Gastrocnemius medialis (tissue), 4 donors: ENCODE data around the gene EPAS1. TPM values are rescaled to one million over a fixed set of nuclear protein-coding genes. Genes with fewer than 3 reads are reported as not detected.

Experiments used
- ATAC-seq, 2 donors: fragments of 150-250 bp; one replicate each; pipeline ENCODE4 v1.9.1; 2016
- DNase-seq, 2 donors: peaks; one replicate each; pipeline ENCODE4 v3.0.0-alpha.2; 2019
- H3K27ac ChIP-seq, 4 donors: fragments of 200-600 bp; sonication (generic); 1 replicate in 1 of 4; 2 replicates in 3 of 4; pipeline ENCODE4 v1.5.1; 2016 to 2018; ENCODE audit warnings: mild to moderate bottlenecking in 2 of 4, moderate library complexity in 1 of 4
- H3K27me3 ChIP-seq, 3 donors: fragments of 200-600 bp; sonication (generic) in 2 of 3; 1 replicate in 1 of 3; 2 replicates in 2 of 3; pipeline versions ENCODE4 v1.5.1 to v1.6.0; 2016 to 2019; ENCODE audit warnings: mild to moderate bottlenecking in 1 of 3, moderate library complexity in 1 of 3
- H3K36me3 ChIP-seq, 2 donors: fragments of 200-600 bp; sonication (generic) in 1 of 2; one replicate each; pipeline ENCODE4 v1.5.1; 2017 to 2018
- H3K4me1 ChIP-seq, 2 donors: fragments of 200-600 bp; sonication (generic) in 1 of 2; one replicate each; pipeline ENCODE4 v1.5.1; 2016 to 2017; ENCODE audit warnings: mild to moderate bottlenecking in 2 of 2
- H3K4me3 ChIP-seq, 4 donors: fragments of 200-600 bp; sonication (generic) in 3 of 4; 1 replicate in 1 of 4; 2 replicates in 3 of 4; pipeline ENCODE4 v1.5.1; 2016 to 2019; ENCODE audit warnings: mild to moderate bottlenecking in 2 of 4
- H3K9me3 ChIP-seq, 3 donors: fragments of 200-600 bp; sonication (generic) in 2 of 3; 1 replicate in 1 of 3; 2 replicates in 2 of 3; pipeline ENCODE4 v1.5.1; 2016 to 2019
- POLR2A ChIP-seq, 2 donors: fragments of 450-650 bp; IDR thresholded peaks; one replicate each; pipeline ENCODE4 v1.6.1; 2017; ENCODE audit warnings: antibody characterized with exemption in 2 of 2, mild to moderate bottlenecking in 2 of 2, moderate library complexity in 2 of 2
- in situ Hi-C, 4 donors: fragments of 200-750 bp; cut with MboI; loops; one replicate each; pipeline versions ENCODE4 v1.15.0 to v1.8.0; 2017; ENCODE audit warnings: low sequenced_read_pairs in 4 of 4
- intact Hi-C: fragments of 100-400 bp; cut with DNase I; formaldehyde crosslinking; loops from one replicate; pipeline ENCODE4 v1.15.1; 2023; ENCODE audit warnings: low total_unique reads
- total RNA-seq, 4 donors: library from RNA; depleted of rRNA; stranded (reverse); fragments of >200 nt; gene quantifications; one replicate each; pipeline versions ENCODE4 v1.1.0 to v1.2.3, GENCODE V29; 2016
- TF ChIP-seq, protein P1 (sequence below), 5 experiments: fragments of 450-650 bp in 3 of 5; fragments of 200-600 bp in 2 of 5; sonication (generic) in 2 of 5; IDR thresholded peaks in 4 of 5; conservative IDR thresholded peaks in 1 of 5; 1 replicate in 4 of 5; 2 replicates in 1 of 5; pipeline ENCODE4 v1.5.1; 2016 to 2019; ENCODE audit warnings: antibody characterized with exemption in 5 of 5, mild to moderate bottlenecking in 3 of 5, moderate library complexity in 3 of 5

EPAS1 gene
- total RNA-seq, 4 donors from 2014 or later, result 61.5 to 95.1 (median 90.0) TPM

DNA sequence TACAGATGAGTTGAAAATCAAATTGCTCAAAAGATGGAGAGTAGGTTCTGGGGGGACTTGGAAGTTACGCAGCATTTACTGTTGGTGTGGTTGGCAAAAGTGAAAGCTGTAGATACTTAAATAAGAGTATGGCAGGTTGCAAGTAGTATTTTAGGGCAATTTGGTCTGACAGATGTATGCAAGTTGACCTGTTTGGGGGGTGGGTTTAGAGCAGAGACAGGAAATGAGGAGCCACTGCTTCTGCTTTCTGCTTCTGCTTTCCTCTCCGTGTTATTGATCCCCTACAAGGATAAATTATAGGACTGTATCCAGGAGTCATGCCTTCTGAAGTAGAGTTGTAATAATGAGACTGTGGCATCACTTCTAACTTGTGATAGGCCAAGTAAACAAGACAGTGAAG lies 71.2 kb downstream of the EPAS1 start:
- in situ Hi-C loops, result loop anchor here (10.0 to 25.0 kb wide), 4 partner anchors 131 to 374 kb away; no protein-coding TSS in a partner anchor

GRCh38 chr2:46369783-46370182 lies 72.6 kb downstream of the EPAS1 start:
- peaks cover 0 to 42% of the 10 kb centered on the region in 2 donors for H3K36me3 ChIP-seq
- no peak overlapping the region for H3K4me3 ChIP-seq
- no peak for DNase-seq
- no peak for ATAC-seq
- TF ChIP-seq, protein P1, sequence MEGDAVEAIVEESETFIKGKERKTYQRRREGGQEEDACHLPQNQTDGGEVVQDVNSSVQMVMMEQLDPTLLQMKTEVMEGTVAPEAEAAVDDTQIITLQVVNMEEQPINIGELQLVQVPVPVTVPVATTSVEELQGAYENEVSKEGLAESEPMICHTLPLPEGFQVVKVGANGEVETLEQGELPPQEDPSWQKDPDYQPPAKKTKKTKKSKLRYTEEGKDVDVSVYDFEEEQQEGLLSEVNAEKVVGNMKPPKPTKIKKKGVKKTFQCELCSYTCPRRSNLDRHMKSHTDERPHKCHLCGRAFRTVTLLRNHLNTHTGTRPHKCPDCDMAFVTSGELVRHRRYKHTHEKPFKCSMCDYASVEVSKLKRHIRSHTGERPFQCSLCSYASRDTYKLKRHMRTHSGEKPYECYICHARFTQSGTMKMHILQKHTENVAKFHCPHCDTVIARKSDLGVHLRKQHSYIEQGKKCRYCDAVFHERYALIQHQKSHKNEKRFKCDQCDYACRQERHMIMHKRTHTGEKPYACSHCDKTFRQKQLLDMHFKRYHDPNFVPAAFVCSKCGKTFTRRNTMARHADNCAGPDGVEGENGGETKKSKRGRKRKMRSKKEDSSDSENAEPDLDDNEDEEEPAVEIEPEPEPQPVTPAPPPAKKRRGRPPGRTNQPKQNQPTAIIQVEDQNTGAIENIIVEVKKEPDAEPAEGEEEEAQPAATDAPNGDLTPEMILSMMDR (IDR thresholded peaks at IDR 0.05 in 4 of 5, conservative IDR thresholded peaks at IDR 0.05 in 1 of 5), result no peak
- no peak for TF ChIP-seq POLR2A (IDR thresholded peaks at IDR 0.05)
- H3K9me3 ChIP-seq, result no peaks in the 10 kb centered on the region
- in situ Hi-C loops, result loop anchor here (10.0 to 25.0 kb wide), 4 partner anchors 132 to 375 kb away; no protein-coding TSS in a partner anchor
- H3K4me1 ChIP-seq, result peaks cover 6 to 7% of the 10 kb centered on the region in 2 donors
- intact Hi-C loops, result no loop called here
- no peak overlapping the region for H3K27ac ChIP-seq
- no peaks in the 10 kb centered on the region for H3K27me3 ChIP-seq

More for the DNA sequence above, 71.2 kb downstream of the EPAS1 start:
- peaks cover 0 to 35% of the 10 kb centered on the region in 2 donors for H3K36me3 ChIP-seq
- H3K27ac ChIP-seq, result no peak overlapping the region
- no peak overlapping the region for H3K4me3 ChIP-seq
- H3K4me1 ChIP-seq, result peaks cover 7% of the 10 kb centered on the region in 2 donors
- no peaks in the 10 kb centered on the region for H3K9me3 ChIP-seq
- DNase-seq (no peak), ATAC-seq (no peak)
- TF ChIP-seq POLR2A (IDR thresholded peaks at IDR 0.05), result no peak
- TF ChIP-seq, protein P1 (IDR thresholded peaks at IDR 0.05 in 4 of 5, conservative IDR thresholded peaks at IDR 0.05 in 1 of 5), result no peak
- intact Hi-C loops, result no loop called here
- no peaks in the 10 kb centered on the region for H3K27me3 ChIP-seq

GRCh38 chr2:46371854-46372253 lies 74.6 kb downstream of the EPAS1 start:
- no peaks in the 10 kb centered on the region for H3K9me3 ChIP-seq
- H3K4me3 ChIP-seq, result no peak overlapping the region
- DNase-seq (no peak), ATAC-seq (no peak)
- in situ Hi-C loops (loop anchor here in 1 of 4 donors (25.0 kb wide), 2 partner anchors 135 to 310 kb away; no protein-coding TSS in a partner anchor), intact Hi-C loops (no loop called here)
- H3K27ac ChIP-seq, result no peak overlapping the region
- no peak for TF ChIP-seq POLR2A (IDR thresholded peaks at IDR 0.05)
- TF ChIP-seq, protein P1 (IDR thresholded peaks at IDR 0.05 in 4 of 5, conservative IDR thresholded peaks at IDR 0.05 in 1 of 5), result no peak
- peaks cover 7 to 9% of the 10 kb centered on the region in 2 donors for H3K4me1 ChIP-seq
- H3K27me3 ChIP-seq, result no peaks in the 10 kb centered on the region
- H3K36me3 ChIP-seq, result peaks cover 0 to 53% of the 10 kb centered on the region in 2 donors

DNA sequence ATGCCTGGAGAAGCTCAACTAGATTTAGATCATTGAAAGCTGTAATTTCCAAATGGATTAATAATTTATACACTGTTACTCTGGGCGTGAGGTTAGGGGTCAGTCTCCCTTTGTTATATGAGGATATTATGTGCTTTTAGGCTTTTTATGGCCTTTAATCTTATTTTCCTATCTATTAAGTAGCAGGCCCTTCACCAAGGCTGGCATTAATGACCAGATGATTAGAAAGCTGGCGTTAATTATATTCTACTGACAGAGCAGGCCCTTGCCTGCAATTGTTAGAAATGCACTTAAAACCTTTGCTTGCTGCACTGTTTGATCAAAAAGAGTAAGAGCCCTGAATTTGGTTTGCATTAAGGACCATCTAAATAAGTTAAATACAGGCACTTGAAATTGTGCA lies 75.3 kb downstream of the EPAS1 start:
- intact Hi-C loops, result no loop called here
- Histone ChIP-seq H3K27me3 (no peaks in the 10 kb centered on the region), H3K4me1 (peaks cover 2 to 15% of the 10 kb centered on the region in 2 donors), H3K36me3 (peaks cover 0 to 56% of the 10 kb centered on the region in 2 donors), H3K27ac (no peak overlapping the region), H3K4me3 (no peak overlapping the region), H3K9me3 (no peaks in the 10 kb centered on the region)
- DNase-seq (no peak), ATAC-seq (no peak)
- no peak for TF ChIP-seq POLR2A (IDR thresholded peaks at IDR 0.05)
- TF ChIP-seq, protein P1 (IDR thresholded peaks at IDR 0.05 in 4 of 5, conservative IDR thresholded peaks at IDR 0.05 in 1 of 5), result no peak
- in situ Hi-C loops, result loop anchor here in 1 of 4 donors (25.0 kb wide), 2 partner anchors 135 to 310 kb away; no protein-coding TSS in a partner anchor
